D721Med (cell line): ENCODE measurements around the gene PLA2G12A.
A peak's percentile ranks its signal among the peaks of the same experiment; 100 is the strongest.

Experiments used
- DNase-seq: peaks from one replicate; pipeline ENCODE4 v3.0.0; 2011; ENCODE audit warnings: low spot score; ENCODE audit not compliant: insufficient read length
- FAIRE-seq: peaks from 2 replicates; lab custom pipeline; 2011; peaks lifted over from hg19 to GRCh38; lab: Jason Lieb, UNC
- CTCF ChIP-seq: IDR thresholded peaks from 2 replicates; pipeline ENCODE4 v1.5.1; 2012; ENCODE audit warnings: mild to moderate bottlenecking, control low read depth; ENCODE audit not compliant: insufficient read depth; ENCODE audit errors: missing control alignments

Gene PLA2G12A

GRCh38 chr4:109708990-109709389 is 20.9 kb downstream of the PLA2G12A start:
- TF ChIP-seq CTCF = no peak
- no peak for DNase-seq
- FAIRE-seq = no peak

GRCh38 chr4:109708435-109708834 is 21.4 kb downstream of the PLA2G12A start:
- DNase-seq (no peak), FAIRE-seq (no peak)
- TF ChIP-seq CTCF = no peak

GRCh38 chr4:109703664-109704361 is 26.1 kb downstream of the PLA2G12A start:
- FAIRE-seq = no peak
- no peak for DNase-seq
- no peak for TF ChIP-seq CTCF

- DNase-seq (peak; percentile 48), FAIRE-seq (no peak)
- peak; percentile 37 for TF ChIP-seq CTCF
Measured at GRCh38 chr4:109702950-109703663, 26.8 kb downstream of the PLA2G12A start, which contains the start of gene CASP6. CASP6 (minus strand) TSS chr4:109703445; CDS start chr4:109703395, 50 bp downstream.

GRCh38 chr4:109701566-109702410 is 28.1 kb downstream of the PLA2G12A start:
- no peak for DNase-seq
- no peak for TF ChIP-seq CTCF
- no peak for FAIRE-seq

GRCh38 chr4:109699553-109700225 is 30.2 kb downstream of the PLA2G12A start:
- TF ChIP-seq CTCF = no peak

More at GRCh38 chr4:109699553-109700225, 30.2 kb downstream of the PLA2G12A start:
- FAIRE-seq (no peak), DNase-seq (no peak)
